GM12878 (cell line): ENCODE data around the gene DNAJC6. TPM values are rescaled to one million over a fixed set of nuclear protein-coding genes. Genes with fewer than 3 reads are reported as not detected.

Experiments used
- ATAC-seq: fragments of 200-7000 bp; cut with Tn5 transposase; 3 replicates; pipeline ENCODE4 v1.9.1; 2020; ENCODE audit warnings: mild to moderate bottlenecking, moderate library complexity
- BruUV-seq: library from RNA; stranded (reverse); fragments of 400-500 nt; replicated peaks from 2 replicates; lab custom pipeline; 2021; lab: Mats Ljungman, UMichigan
- CTCF ChIA-PET: fragments of 300-600 bp; sonication (Branson Sonifier 250); formaldehyde crosslinking; extraction: SDS; loops from one replicate; lab custom pipeline; 2021; ENCODE audit warnings: inconsistent platforms; lab: Yijun Ruan, JAX
- POLR2A ChIA-PET: fragments of 350-600 bp; formaldehyde crosslinking; extraction: SDS; loops from one replicate; lab custom pipeline; 2021; ENCODE audit warnings: inconsistent platforms; lab: Charles Lee
- RAD21 ChIA-PET: fragments of 300-600 bp; sonication (Branson Sonifier 250); formaldehyde crosslinking; loops from one replicate; lab custom pipeline; 2023; ENCODE audit warnings: antibody characterized with exemption; ENCODE audit not compliant: unreplicated experiment; lab: Charles Lee
- SMC1A ChIA-PET: fragments of 300-600 bp; sonication (Branson Sonifier 250); formaldehyde crosslinking; loops from one replicate; lab custom pipeline; 2023; ENCODE audit not compliant: unreplicated experiment, uncharacterized antibody; lab: Charles Lee
- DNase-seq: peaks from one replicate; pipeline ENCODE4 v3.0.0-alpha.2; 2011; ENCODE audit warnings: low read depth, low spot score
- FAIRE-seq: peaks from 3 replicates; lab custom pipeline; 2011; peaks lifted over from hg19 to GRCh38; lab: Jason Lieb, UNC
- H2AFZ ChIP-seq: 2 replicates; pipeline ENCODE4 v1.6.0; 2011; ENCODE audit warnings: low read depth, low read length, control low read depth; ENCODE audit not compliant: control insufficient read depth
- H3K27ac ChIP-seq: 2 replicates; pipeline ENCODE4 v1.5.1; 2011; ENCODE audit warnings: control low read depth; ENCODE audit not compliant: control insufficient read depth, insufficient read depth
- H3K27me3 ChIP-seq, 2 experiments: replicated peaks in 1 of 2; 2 replicates each; pipeline versions ENCODE4 v1.6.0 to v1.6.1; 2011; ENCODE audit warnings: low read length in 1 of 2; ENCODE audit not compliant: control insufficient read depth in 2 of 2, insufficient read depth in 2 of 2
- H3K36me3 ChIP-seq, 2 experiments: 2 replicates each; pipeline ENCODE4 v1.5.1; 2011; ENCODE audit warnings: low read length in 1 of 2; ENCODE audit not compliant: control insufficient read depth in 2 of 2, insufficient read depth in 2 of 2
- H3K4me1 ChIP-seq: 2 replicates; pipeline ENCODE4 v1.6.1; 2011; ENCODE audit warnings: mild to moderate bottlenecking, low read length, moderate library complexity, mixed read lengths; ENCODE audit not compliant: control insufficient read depth, insufficient read depth
- H3K4me2 ChIP-seq: 2 replicates; pipeline ENCODE4 v1.6.0; 2011; ENCODE audit warnings: control low read depth; ENCODE audit not compliant: control insufficient read depth, insufficient read depth
- H3K4me3 ChIP-seq: fragments of 200-600 bp; sonication (generic); 2 replicates; pipeline ENCODE4 v1.5.1; 2016
- H3K79me2 ChIP-seq: 2 replicates; pipeline ENCODE4 v1.6.0; 2011; ENCODE audit warnings: low read length; ENCODE audit not compliant: control insufficient read depth, insufficient read depth
- H3K9ac ChIP-seq: 2 replicates; pipeline ENCODE4 v1.8.0; 2011; ENCODE audit warnings: low read length, control low read depth, mixed read lengths; ENCODE audit not compliant: control insufficient read depth, insufficient read depth
- H3K9me3 ChIP-seq: replicated peaks from 3 replicates; pipeline ENCODE4 v1.5.1; 2011; ENCODE audit warnings: mild to moderate bottlenecking, low read length; ENCODE audit not compliant: control insufficient read depth, insufficient read depth
- H4K20me1 ChIP-seq: 2 replicates; pipeline ENCODE4 v1.6.0; 2011; ENCODE audit not compliant: control insufficient read depth, insufficient read depth
- FOS ChIP-seq: IDR thresholded peaks from 3 replicates; pipeline ENCODE4 v1.6.1; 2011; ENCODE audit warnings: borderline replicate concordance; ENCODE audit not compliant: insufficient read length; ENCODE audit errors: extremely low read depth
- NR2F1 ChIP-seq: fragments of 450-650 bp; conservative IDR thresholded peaks from 2 replicates; pipeline ENCODE4 v1.6.1; 2017; ENCODE audit warnings: mild to moderate bottlenecking
- STAT3 ChIP-seq: IDR thresholded peaks from 2 replicates; pipeline ENCODE4 v1.6.1; 2011; ENCODE audit warnings: low read depth, low read length, improper control_type of control experiment
- ZNF384 ChIP-seq: IDR thresholded peaks from 2 replicates; pipeline ENCODE4 v1.6.1; 2012; ENCODE audit warnings: low read depth, mild to moderate bottlenecking, low read length, improper control_type of control experiment, borderline replicate concordance
- ZNF622 ChIP-seq: fragments of 450-650 bp; IDR thresholded peaks from 2 replicates; pipeline ENCODE4 v1.6.1; 2017; ENCODE audit warnings: mild to moderate bottlenecking, inconsistent platforms
- ZSCAN29 ChIP-seq: fragments of 450-650 bp; IDR thresholded peaks from 2 replicates; pipeline ENCODE4 v1.6.1; 2017; ENCODE audit warnings: mild to moderate bottlenecking, moderate library complexity
- WGBS: methylation state at CpG from one replicate; pipeline ENCODE4 v1.1.6; 2016; ENCODE audit warnings: low lambda C conversion rate; ENCODE audit not compliant: insufficient replicate concordance, insufficient coverage; ENCODE audit errors: missing lambda C conversion rate; 5-methylcytosine and 5-hydroxymethylcytosine counted together
- in situ Hi-C: fragments of 300-500 bp; cut with MboI; formaldehyde crosslinking; loops from 9 replicates; pipeline ENCODE4 v1.14.3; 2018; ENCODE audit warnings: mixed read lengths
- intact Hi-C: fragments of 100-400 bp; cut with micrococcal nuclease; formaldehyde crosslinking; loops from one replicate; pipeline ENCODE4 v1.14.2; 2022; ENCODE audit not compliant: unreplicated experiment
- polyA plus RNA-seq, 11 experiments: library from polyadenylated mRNA; depleted of rRNA in 4 of 11; unstranded in 6 of 11; stranded (reverse) in 5 of 11; fragments of >200 nt; fragmentation: Nextera tagmentation in 4 of 11; fragmentation: Illumina TruSeq in 1 of 11; extraction: Ambion mirVana in 4 of 11; extraction: Trizol in 1 of 11; gene quantifications; 1 replicate in 1 of 11; 2 replicates in 10 of 11; pipeline versions ENCODE4 v1.2.1 to v1.2.3, GENCODE V29; 2011 to 2016; ENCODE audit warnings: inconsistent platforms in 2 of 11, missing spikeins in 2 of 11, low read depth in 1 of 11
- total RNA-seq, 4 experiments: library from RNA; depleted of rRNA in 3 of 4; stranded (reverse); fragments of >200 nt in 3 of 4; fragmentation: Illumina TruSeq in 1 of 4; extraction: Trizol in 1 of 4; gene quantifications; 2 replicates each; pipeline versions ENCODE4 v1.2.1 to v1.2.3, GENCODE V29; 2013 to 2021
- TF ChIP-seq, protein P1 (sequence below): fragments of 150-350 bp; IDR thresholded peaks from 2 replicates; pipeline ENCODE4 v1.6.1; 2014; ENCODE audit warnings: mild to moderate bottlenecking, low read depth, low read length
- TF ChIP-seq, protein P2 (sequence below): IDR thresholded peaks from 2 replicates; pipeline ENCODE4 v1.6.1; 2011; ENCODE audit warnings: low read depth, low read length, improper control_type of control experiment, borderline replicate concordance
- TF ChIP-seq, protein P3 (sequence below): fragments of 450-650 bp; IDR thresholded peaks from 2 replicates; pipeline ENCODE4 v1.6.1; 2017; ENCODE audit warnings: mild to moderate bottlenecking, low read depth, inconsistent platforms; ENCODE audit not compliant: poor library complexity, severe bottlenecking

The DNAJC6 gene
- total and polyA plus RNA-seq, 10 of the 15 experiments (the other 5 are each of a cell fraction or from before 2014, with no cell fraction given), result 0.08 to 4.3 (median 2.7) TPM

DNA sequence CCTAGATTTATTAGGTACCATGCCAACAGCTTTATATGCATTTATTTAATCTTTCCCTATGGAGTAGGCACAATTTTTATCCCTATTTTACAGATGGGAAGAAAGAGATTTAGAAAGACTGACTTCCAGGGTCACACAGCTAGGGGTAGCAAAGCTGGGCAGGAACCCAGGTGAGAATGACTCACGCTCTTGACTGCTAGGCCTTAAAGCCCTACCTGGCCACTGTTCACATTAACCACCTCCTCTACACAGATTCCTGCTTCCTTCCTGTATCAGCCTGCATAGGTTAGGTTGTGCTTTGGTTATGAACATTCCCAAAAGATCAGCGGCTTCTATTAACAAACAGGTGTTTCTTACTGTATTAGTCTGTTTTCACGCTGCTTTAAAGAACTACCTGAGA, 53.2 kb downstream of the DNAJC6 start:
- no peaks in the 10 kb centered on the region for H3K9me3 ChIP-seq
- DNase-seq (no peak), ATAC-seq (no peak), FAIRE-seq (no peak)
- H3K9ac ChIP-seq, result no peak overlapping the region
- RAD21 ChIA-PET, result no interaction called here
- no peak overlapping the region for H3K4me3 ChIP-seq
- SMC1A ChIA-PET, result interaction anchor here (0.9 to 1.8 kb wide), 3 partner anchors 13 to 56 kb away, joined by 3 read pairs; no protein-coding TSS in a partner anchor
- no peaks in the 10 kb centered on the region for H3K27me3 ChIP-seq
- no peak overlapping the region for H2AFZ ChIP-seq
- CTCF ChIA-PET, result interaction anchor here (0.6 kb wide), 1 partner anchor 97 kb away, joined by 3 read pairs; no protein-coding TSS in a partner anchor
- in situ Hi-C loops, result no loop called here
- no peaks in the 10 kb centered on the region for H3K4me1 ChIP-seq
- H3K27ac ChIP-seq, result no peak overlapping the region
- WGBS, result 89% methylated on average over 3 of the region's 3 CpGs
- POLR2A ChIA-PET, result no interaction called here
- H3K79me2 ChIP-seq, result no peaks in the 10 kb centered on the region
- no peaks in the 10 kb centered on the region for H3K36me3 ChIP-seq
- no peak for TF ChIP-seq ZNF384
- TF ChIP-seq, protein P1, sequence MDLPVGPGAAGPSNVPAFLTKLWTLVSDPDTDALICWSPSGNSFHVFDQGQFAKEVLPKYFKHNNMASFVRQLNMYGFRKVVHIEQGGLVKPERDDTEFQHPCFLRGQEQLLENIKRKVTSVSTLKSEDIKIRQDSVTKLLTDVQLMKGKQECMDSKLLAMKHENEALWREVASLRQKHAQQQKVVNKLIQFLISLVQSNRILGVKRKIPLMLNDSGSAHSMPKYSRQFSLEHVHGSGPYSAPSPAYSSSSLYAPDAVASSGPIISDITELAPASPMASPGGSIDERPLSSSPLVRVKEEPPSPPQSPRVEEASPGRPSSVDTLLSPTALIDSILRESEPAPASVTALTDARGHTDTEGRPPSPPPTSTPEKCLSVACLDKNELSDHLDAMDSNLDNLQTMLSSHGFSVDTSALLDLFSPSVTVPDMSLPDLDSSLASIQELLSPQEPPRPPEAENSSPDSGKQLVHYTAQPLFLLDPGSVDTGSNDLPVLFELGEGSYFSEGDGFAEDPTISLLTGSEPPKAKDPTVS, result no peak
- no peak for TF ChIP-seq STAT3
- no peak for TF ChIP-seq ZSCAN29
- TF ChIP-seq, protein P2, sequence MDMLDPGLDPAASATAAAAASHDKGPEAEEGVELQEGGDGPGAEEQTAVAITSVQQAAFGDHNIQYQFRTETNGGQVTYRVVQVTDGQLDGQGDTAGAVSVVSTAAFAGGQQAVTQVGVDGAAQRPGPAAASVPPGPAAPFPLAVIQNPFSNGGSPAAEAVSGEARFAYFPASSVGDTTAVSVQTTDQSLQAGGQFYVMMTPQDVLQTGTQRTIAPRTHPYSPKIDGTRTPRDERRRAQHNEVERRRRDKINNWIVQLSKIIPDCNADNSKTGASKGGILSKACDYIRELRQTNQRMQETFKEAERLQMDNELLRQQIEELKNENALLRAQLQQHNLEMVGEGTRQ, result no peak
- TF ChIP-seq ZNF622, result no peak
- no peak for TF ChIP-seq NR2F1
- TF ChIP-seq, protein P3, sequence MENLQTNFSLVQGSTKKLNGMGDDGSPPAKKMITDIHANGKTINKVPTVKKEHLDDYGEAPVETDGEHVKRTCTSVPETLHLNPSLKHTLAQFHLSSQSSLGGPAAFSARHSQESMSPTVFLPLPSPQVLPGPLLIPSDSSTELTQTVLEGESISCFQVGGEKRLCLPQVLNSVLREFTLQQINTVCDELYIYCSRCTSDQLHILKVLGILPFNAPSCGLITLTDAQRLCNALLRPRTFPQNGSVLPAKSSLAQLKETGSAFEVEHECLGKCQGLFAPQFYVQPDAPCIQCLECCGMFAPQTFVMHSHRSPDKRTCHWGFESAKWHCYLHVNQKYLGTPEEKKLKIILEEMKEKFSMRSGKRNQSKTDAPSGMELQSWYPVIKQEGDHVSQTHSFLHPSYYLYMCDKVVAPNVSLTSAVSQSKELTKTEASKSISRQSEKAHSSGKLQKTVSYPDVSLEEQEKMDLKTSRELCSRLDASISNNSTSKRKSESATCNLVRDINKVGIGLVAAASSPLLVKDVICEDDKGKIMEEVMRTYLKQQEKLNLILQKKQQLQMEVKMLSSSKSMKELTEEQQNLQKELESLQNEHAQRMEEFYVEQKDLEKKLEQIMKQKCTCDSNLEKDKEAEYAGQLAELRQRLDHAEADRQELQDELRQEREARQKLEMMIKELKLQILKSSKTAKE, result no peak
- TF ChIP-seq FOS, result no peak
- BruUV-seq, result no TSS peak
- no peak overlapping the region for H3K4me2 ChIP-seq
- intact Hi-C loops, result no loop called here
- H4K20me1 ChIP-seq, result no peaks in the 10 kb centered on the region
